Ectodermal cell (in vitro differentiated cells): ENCODE measurements around the gene LPGAT1. TPM values are rescaled to one million over a fixed set of nuclear protein-coding genes. Genes with fewer than 3 reads are reported as not detected.
"Not testable (repeated sequence)": the region's sequence is repeated elsewhere in the genome, so short reads cannot be mapped to it uniquely, and the experiment has no call there.

Experiments used
- H3K27ac ChIP-seq: 2 replicates; pipeline ENCODE4 v1.7.0; 2013; ENCODE audit warnings: mild to moderate bottlenecking, low read depth, low read length; ENCODE audit not compliant: insufficient read depth, poor library complexity, severe bottlenecking
- H3K27me3 ChIP-seq: 2 replicates; pipeline ENCODE4 v1.7.0; 2013; ENCODE audit warnings: mild to moderate bottlenecking, low read length; ENCODE audit not compliant: insufficient read depth, control insufficient read depth, poor library complexity, severe bottlenecking
- H3K36me3 ChIP-seq: one replicate; pipeline ENCODE4 v1.7.0; 2013; ENCODE audit warnings: low read length; ENCODE audit not compliant: control insufficient read depth, insufficient read depth
- H3K4me1 ChIP-seq: one replicate; pipeline ENCODE4 v1.7.0; 2013; ENCODE audit warnings: low read length; ENCODE audit not compliant: control insufficient read depth, insufficient read depth
- H3K4me3 ChIP-seq: 2 replicates; pipeline ENCODE4 v1.7.0; 2013; ENCODE audit warnings: low read depth, low read length, control low read depth; ENCODE audit not compliant: insufficient read depth
- H3K9me3 ChIP-seq: 2 replicates; pipeline ENCODE4 v1.7.0; 2013; ENCODE audit warnings: mild to moderate bottlenecking, low read length, moderate library complexity; ENCODE audit not compliant: control insufficient read depth
- whole genome bisulfite sequencing, 2 experiments: methylation state at CpG; one replicate each; pipeline ENCODE4 v1.1.7; 2013; ENCODE audit warnings: missing lambda C conversion rate in 2 of 2; 5-methylcytosine and 5-hydroxymethylcytosine counted together
- polyA plus RNA-seq, 4 experiments: library from polyadenylated mRNA; stranded (reverse); fragments of 50-300 nt; gene quantifications; one replicate each; pipeline ENCODE4 v1.2.3, GENCODE V29; 2013

LPGAT1 gene, protein sequence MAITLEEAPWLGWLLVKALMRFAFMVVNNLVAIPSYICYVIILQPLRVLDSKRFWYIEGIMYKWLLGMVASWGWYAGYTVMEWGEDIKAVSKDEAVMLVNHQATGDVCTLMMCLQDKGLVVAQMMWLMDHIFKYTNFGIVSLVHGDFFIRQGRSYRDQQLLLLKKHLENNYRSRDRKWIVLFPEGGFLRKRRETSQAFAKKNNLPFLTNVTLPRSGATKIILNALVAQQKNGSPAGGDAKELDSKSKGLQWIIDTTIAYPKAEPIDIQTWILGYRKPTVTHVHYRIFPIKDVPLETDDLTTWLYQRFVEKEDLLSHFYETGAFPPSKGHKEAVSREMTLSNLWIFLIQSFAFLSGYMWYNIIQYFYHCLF
- 3.5 TPM for polyA plus RNA-seq (2013, experiment 1 of 4)
- 3.4 TPM for polyA plus RNA-seq (2013, experiment 2 of 4)
- 3.0 TPM for polyA plus RNA-seq (2013, experiment 3 of 4)
- 2.6 TPM for polyA plus RNA-seq (2013, experiment 4 of 4)

DNA sequence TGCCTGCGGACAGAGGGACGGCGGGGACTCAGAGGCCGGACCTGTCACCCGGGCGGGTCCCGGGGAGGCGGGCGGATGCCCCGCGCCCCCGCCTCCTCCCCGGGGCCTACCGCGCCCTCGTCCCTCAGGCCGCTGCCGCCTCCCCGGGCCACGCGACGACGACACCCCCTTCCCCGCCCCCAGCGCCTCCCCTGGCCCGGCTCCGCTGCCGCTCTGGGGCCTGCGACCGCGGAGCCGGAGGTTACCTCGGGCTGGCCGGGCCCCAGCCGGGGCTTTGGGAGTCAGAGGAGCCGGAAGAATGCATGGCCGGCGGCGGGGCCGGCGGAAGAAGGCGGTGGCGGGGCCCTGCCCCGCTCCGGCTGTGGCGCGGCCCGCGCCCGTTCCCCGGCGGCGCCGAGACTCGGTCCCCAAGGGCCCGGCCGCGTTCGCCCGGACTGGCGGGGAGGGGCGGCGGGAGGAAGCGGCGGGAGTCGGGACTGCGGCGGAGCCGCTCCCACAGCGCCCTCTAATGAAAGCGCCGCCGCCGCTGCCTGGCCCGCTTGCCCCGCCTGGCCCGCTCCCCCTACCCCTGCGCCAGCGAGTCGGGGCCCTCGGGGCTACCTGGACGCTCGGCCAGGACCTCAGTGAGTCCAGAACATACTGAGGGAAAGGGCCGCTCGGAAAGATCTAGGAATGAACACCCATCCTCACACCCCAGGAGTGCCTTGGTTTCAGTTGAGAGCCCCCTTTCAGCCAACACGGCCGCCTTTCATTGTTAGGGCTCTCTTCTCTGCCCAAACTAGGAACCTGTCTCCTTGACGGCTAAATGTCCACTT lies at the start of gene LPGAT1:
Gene LPGAT1 (minus strand): TSS at position 436 of the 815 bp plus-strand sequence. CDS start 1,467 bp downstream, outside the sequence.
- peak within 1 kb of the TSS; percentile 47 for H3K4me3 ChIP-seq
- H3K27ac ChIP-seq, result no peak within 1 kb of the TSS
- no peaks in the 10 kb centered on the region for H3K4me1 ChIP-seq
- H3K36me3 ChIP-seq, result no peaks in the 10 kb centered on the region
- 1% methylated on average over 88 of the region's 88 CpGs for WGBS, 2 experiments
- no peaks in the 10 kb centered on the region for H3K9me3 ChIP-seq
- H3K27me3 ChIP-seq, result peaks cover 30% of the 10 kb centered on the region

DNA sequence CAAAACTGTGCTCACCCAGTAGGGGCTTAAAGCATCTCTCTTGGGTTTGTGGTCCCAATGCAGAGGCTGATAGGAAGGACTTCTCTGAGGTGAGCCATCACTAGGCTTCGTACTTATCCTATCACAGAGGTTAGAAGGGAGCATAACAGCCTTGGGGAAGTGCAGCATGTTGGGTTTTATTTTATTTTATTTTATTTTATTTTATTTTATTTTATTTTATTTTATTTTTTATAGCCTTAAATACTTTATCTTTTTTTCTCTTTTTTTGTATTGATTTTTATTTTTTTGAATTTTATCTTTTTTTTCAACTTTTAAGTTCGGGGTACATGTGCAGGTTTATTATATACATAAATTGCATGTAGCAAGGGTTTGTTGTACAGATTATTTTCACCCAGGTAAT lies 48.9 kb upstream of the LPGAT1 start:
- Histone ChIP-seq H3K36me3 (no peaks in the 10 kb centered on the region), H3K27me3 (no peaks in the 10 kb centered on the region), H3K4me3 (no peak overlapping the region)

DNA sequence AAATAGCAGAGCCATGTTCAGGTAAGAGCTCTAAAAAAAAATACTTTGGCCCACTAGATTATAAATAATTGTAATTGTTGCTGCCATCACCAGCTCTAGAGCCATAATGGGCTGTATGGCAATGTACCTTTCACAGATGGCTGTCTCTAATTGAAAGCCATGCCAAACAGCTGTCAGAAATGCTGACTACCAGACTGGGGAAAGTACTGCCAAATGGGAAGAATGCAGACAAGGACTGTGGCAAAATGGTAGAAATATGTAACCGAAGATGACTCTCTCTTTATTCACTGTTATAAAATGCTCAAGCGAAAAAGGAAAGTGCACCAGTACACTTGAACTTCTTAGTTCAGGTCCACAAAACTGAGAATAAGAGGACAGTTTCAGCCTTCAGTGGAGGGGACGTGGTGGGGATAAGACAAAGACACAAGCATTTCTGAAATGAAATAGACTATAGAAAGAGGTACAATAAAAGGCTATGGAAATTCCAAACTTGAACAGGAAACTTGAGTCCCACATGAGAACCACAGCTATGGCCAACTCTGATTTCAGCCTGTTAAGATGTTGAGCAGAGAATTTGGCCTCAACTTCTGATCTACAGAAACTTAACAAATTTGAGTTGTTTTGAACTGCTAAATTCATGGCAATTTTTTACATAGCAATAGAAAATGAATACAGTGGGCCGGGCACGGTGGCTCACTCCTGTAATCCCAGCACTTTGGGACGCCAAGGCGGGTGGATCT lies 46.5 kb upstream of the LPGAT1 start:
- WGBS, 2 experiments, result 91 to 95% methylated on average over 7 of the region's 7 CpGs
- Histone ChIP-seq H3K4me3 (no peak overlapping the region), H3K36me3 (no peaks in the 10 kb centered on the region), H3K9me3 (no peaks in the 10 kb centered on the region), H3K4me1 (no peaks in the 10 kb centered on the region), H3K27me3 (no peaks in the 10 kb centered on the region), H3K27ac (no peak overlapping the region)

More for the DNA sequence above, 48.9 kb upstream of the LPGAT1 start:
- 100% methylated on average over 1 of the region's 2 CpGs for WGBS, 2 experiments
- H3K9me3 ChIP-seq, result no peaks in the 10 kb centered on the region
- H3K4me1 ChIP-seq, result no peaks in the 10 kb centered on the region
- no peak overlapping the region for H3K27ac ChIP-seq

DNA sequence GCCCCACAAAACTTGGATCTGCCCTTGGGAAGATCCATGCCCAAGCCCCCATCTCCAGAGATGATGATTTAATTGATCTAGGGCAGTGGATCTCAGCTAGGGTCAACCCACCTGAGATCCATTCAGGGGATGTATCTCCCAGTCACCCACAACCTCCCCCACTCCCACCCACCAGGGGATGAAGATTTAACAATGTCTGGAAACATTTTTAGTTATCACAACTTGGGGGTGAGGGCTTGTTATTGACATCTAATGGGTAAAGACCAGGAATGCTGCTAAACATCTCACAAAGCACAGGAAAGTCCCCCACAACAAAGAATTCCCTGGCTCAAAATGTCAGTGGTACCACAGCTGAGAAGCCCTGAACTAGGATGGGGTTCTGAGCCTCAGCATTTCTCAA lies 45.0 kb upstream of the LPGAT1 start:
- no peaks in the 10 kb centered on the region for H3K9me3 ChIP-seq
- no peak overlapping the region for H3K4me3 ChIP-seq
- H3K27ac ChIP-seq, result no peak overlapping the region
- H3K27me3 ChIP-seq, result no peaks in the 10 kb centered on the region
- H3K36me3 ChIP-seq, result no peaks in the 10 kb centered on the region
- no peaks in the 10 kb centered on the region for H3K4me1 ChIP-seq

DNA sequence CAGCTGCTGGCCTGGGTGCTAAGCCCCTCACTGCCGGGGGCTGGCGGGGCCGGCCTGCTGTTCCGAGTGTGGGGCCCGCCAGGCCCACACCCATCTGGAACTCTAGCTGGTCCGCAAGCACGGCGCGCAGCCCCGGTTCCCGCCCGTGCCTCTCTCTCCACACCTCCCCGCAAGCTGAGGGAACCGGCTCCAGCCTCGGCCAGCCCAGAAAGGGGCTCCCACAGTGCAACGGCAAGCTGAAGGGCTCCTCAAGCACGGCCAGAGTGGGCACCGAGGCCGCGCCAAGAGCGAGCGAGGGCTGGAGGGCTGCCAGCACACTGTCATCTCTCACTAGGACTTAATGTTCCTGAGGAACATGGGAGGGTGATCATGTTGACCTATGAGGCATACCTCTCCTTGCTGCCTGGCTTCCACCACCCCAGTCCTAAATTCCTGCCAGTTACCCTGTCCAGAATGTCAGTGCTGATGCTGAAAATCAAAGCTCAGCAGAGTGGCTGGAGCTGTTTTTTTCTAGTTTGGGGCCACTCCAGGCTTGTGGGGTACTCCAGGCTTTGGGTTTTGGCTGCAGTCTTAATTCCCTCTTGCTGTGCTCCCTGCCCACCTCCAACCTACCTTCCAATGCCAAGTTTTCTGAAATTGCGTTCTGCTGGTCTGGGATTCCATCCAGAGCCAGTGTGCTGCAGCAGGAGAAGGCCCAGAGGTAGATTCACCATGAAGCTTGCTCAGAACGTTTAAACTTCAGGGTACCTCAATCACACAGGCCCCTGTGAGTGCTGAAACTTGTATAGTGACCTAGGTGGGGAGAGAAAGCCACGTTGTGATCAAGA lies 44.2 kb upstream of the LPGAT1 start:
- Histone ChIP-seq H3K4me1 (no peaks in the 10 kb centered on the region), H3K9me3 (no peaks in the 10 kb centered on the region), H3K27me3 (no peaks in the 10 kb centered on the region), H3K27ac (no peak overlapping the region), H3K36me3 (no peaks in the 10 kb centered on the region), H3K4me3 (no peak overlapping the region)
- 90 to 93% methylated on average over 24 to 25 of the region's 25 CpGs for WGBS, 2 experiments

DNA sequence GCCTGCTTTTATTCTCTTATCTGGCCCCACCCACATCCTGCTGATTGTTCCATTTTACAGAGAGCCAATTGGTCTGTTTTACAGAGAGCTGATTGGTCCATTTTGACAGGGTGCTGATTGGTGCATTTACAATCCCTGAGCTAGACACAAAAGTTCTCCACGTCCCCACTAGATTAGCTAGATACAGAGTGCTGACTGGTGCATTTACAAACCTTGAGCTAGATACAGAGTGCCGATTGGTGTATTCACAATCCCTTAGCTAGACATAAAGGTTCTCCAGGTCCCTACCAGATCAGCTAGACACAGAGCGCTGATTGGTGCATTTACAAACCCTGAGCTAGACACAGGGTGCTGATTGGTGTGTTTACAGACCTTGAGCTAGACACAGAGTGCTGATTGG lies 43.2 kb upstream of the LPGAT1 start:
- not testable (repeated sequence) for H3K27ac ChIP-seq, H3K27me3 ChIP-seq, H3K36me3 ChIP-seq, H3K4me3 ChIP-seq, H3K9me3 ChIP-seq, H3K4me1 ChIP-seq
- WGBS, 2 experiments, result 95 to 96% methylated on average over 3 of the region's 3 CpGs

DNA sequence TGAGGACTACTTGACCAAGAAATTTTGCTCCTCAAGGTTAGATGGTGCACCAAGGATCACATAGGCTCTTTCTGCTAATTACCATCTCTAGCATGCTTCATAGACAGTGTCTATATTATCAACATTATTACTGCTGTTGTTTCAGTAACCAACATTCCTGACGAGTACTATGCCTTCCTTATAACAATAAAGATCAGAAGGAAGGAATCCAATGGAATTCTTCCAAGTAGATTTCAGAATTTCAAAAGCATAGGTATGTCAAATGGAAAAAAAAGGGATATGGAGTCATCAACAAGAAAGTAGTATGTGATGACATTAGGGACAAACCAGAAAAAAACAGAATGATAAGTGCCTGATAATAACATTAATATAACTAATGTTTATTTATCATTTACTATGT lies 39.6 kb upstream of the LPGAT1 start:
- no peaks in the 10 kb centered on the region for H3K27me3 ChIP-seq
- H3K4me1 ChIP-seq, result no peaks in the 10 kb centered on the region
- no peak overlapping the region for H3K4me3 ChIP-seq
- no peaks in the 10 kb centered on the region for H3K36me3 ChIP-seq
- H3K9me3 ChIP-seq, result no peaks in the 10 kb centered on the region
- H3K27ac ChIP-seq, result no peak overlapping the region
- 93 to 100% methylated on average over 1 of the region's 1 CpG for WGBS, 2 experiments

DNA sequence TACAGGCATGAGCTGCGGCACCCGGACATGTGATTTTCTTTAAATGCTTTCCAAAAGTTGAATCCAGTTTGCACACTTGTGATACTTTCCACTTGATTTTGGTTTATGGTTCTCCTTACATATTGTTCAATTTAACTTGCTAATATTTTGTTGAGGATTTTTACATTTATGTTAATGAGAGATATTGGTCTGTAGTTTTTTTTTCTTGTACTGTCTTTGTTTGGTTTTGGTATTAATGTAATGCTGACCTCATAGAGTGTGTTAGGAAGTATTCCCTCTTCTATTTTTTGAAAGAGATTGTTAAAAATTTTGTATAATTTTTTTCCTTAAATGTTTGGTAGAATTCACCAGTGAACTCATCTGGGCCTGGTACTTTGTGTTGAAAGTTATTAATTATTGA lies 34.6 kb upstream of the LPGAT1 start:
- Histone ChIP-seq H3K27me3 (no peaks in the 10 kb centered on the region), H3K9me3 (no peaks in the 10 kb centered on the region), H3K36me3 (no peaks in the 10 kb centered on the region), H3K27ac (no peak overlapping the region), H3K4me1 (no peaks in the 10 kb centered on the region), H3K4me3 (no peak overlapping the region)
- 83 to 92% methylated on average over 2 of the region's 2 CpGs for WGBS, 2 experiments

DNA sequence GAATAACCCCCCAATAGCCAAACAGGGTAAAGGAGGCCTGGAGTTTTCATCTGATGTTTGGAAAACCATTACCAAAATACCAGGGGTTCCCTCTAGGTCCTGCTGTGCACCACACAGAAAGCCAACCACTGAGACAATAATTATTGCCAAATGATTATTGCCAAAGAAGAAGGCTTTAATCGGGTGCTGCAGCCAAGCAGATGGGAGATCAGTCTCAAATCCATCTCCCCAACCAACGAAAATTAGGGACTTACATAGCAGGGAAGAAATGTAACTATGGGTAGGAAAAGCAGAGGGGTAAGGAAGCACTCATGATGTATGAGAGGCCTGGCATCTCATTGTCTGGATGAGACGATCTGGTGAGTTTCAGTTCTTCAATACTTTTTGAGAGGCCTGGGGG lies 28.8 kb upstream of the LPGAT1 start:
- WGBS, 2 experiments, result 90 to 98% methylated on average over 3 of the region's 3 CpGs
- no peak overlapping the region for H3K4me3 ChIP-seq
- no peaks in the 10 kb centered on the region for H3K9me3 ChIP-seq
- H3K4me1 ChIP-seq, result no peaks in the 10 kb centered on the region
- H3K27ac ChIP-seq, result no peak overlapping the region
- no peaks in the 10 kb centered on the region for H3K27me3 ChIP-seq
- no peaks in the 10 kb centered on the region for H3K36me3 ChIP-seq
